HEK293 (cell line): ENCODE measurements around the gene RNH1.
A peak's percentile ranks its signal among the peaks of the same experiment; 100 is the strongest.

ENCODE experiments used
- GLIS2 ChIP-seq: fragments of 450-650 bp; formaldehyde crosslinking; IDR thresholded peaks from 2 replicates; pipeline ENCODE4 v1.5.1; 2016; ENCODE audit warnings: missing biosample characterization, missing genetic modification characterization
- KLF8 ChIP-seq: fragments of 450-650 bp; formaldehyde crosslinking; IDR thresholded peaks from 2 replicates; pipeline ENCODE4 v1.5.1; 2016; ENCODE audit warnings: missing biosample characterization, missing genetic modification characterization
- KLF9 ChIP-seq: fragments of 450-650 bp; formaldehyde crosslinking; IDR thresholded peaks from 2 replicates; pipeline ENCODE4 v1.5.1; 2016; ENCODE audit warnings: missing biosample characterization, missing genetic modification characterization, low read depth
- OVOL3 ChIP-seq: fragments of 450-650 bp; formaldehyde crosslinking; IDR thresholded peaks from 2 replicates; pipeline ENCODE4 v1.5.1; 2016; ENCODE audit warnings: missing biosample characterization, missing genetic modification characterization
- SP3 ChIP-seq: fragments of 450-650 bp; formaldehyde crosslinking; IDR thresholded peaks from 2 replicates; pipeline ENCODE4 v1.5.1; 2016; ENCODE audit warnings: missing biosample characterization, missing genetic modification characterization
- TF ChIP-seq, protein P1 (sequence below): fragments of 450-650 bp; formaldehyde crosslinking; IDR thresholded peaks from 2 replicates; pipeline ENCODE4 v1.5.1; 2016; ENCODE audit warnings: missing biosample characterization, missing genetic modification characterization
- TF ChIP-seq, protein P2 (sequence below): fragments of 450-650 bp; formaldehyde crosslinking; IDR thresholded peaks from 2 replicates; pipeline ENCODE4 v1.5.1; 2017; ENCODE audit warnings: missing biosample characterization, missing genetic modification characterization
- TF ChIP-seq, protein P3 (sequence below): fragments of 450-650 bp; formaldehyde crosslinking; IDR thresholded peaks from 2 replicates; pipeline ENCODE4 v1.5.1; 2016; ENCODE audit warnings: missing biosample characterization, missing genetic modification characterization
- TF ChIP-seq, protein P4 (sequence below): fragments of 450-650 bp; formaldehyde crosslinking; IDR thresholded peaks from 2 replicates; pipeline ENCODE4 v1.5.1; 2016; ENCODE audit warnings: missing biosample characterization, missing genetic modification characterization
- TF ChIP-seq, protein P5 (sequence below): fragments of 450-650 bp; formaldehyde crosslinking; IDR thresholded peaks from 2 replicates; pipeline ENCODE4 v1.5.1; 2016; ENCODE audit warnings: missing biosample characterization, missing genetic modification characterization
- TF ChIP-seq, protein P6 (sequence below): fragments of 450-650 bp; formaldehyde crosslinking; IDR thresholded peaks from 2 replicates; pipeline ENCODE4 v1.5.1; 2016; ENCODE audit warnings: missing biosample characterization, missing genetic modification characterization, borderline replicate concordance
- TF ChIP-seq, protein P7 (sequence below): fragments of 450-650 bp; formaldehyde crosslinking; IDR thresholded peaks from 2 replicates; pipeline ENCODE4 v1.5.1; 2016; ENCODE audit warnings: missing biosample characterization, missing genetic modification characterization

RNH1 gene

DNA sequence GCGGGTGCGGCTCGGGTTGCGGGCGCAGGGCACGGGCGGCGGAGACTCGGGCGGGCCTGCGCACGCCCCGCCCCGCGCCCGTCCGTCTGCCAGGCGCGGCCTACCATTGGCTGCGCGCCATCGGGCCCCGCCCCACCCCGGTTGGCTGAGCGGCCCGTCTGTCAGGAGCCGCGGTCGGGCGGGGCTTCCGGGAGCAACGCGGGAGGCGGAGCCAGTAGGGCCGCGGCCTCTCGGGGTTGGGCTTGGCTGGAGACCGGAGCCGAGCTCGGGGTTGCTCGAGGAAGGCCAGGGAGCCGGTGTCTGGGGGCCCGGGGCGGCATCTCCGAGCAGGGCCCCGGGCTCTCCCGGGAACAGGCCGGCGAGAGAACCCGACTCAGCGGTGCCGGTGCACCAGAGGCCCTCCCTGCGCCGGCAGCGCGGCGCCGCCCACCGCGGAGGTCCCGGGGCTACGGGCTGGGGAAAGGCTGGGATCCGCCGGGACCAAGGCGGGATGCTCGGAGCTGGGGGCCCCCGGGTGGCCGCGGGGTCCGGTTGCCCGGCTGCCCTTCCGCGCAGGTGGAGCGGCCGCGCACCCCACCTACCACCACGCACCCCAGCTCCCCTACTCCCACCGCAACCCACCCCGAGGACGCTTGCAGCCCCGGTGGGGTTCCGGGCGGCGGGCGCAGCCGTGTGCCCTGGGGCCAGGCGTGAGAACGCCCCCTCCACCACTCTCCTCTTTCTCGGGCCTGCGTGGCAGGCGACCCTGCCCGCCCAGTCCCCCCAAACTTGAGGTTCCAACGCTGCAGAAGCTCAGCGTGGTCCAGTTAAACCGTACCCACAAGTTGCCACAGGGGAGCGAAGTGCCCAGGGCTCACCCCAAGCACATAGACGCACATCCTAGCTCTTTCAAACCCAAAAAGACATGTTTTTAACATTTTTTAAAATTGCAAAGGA is 28.7 kb upstream of the RNH1 start, which contains the start of gene HRAS (continued):
- TF ChIP-seq, protein P1, sequence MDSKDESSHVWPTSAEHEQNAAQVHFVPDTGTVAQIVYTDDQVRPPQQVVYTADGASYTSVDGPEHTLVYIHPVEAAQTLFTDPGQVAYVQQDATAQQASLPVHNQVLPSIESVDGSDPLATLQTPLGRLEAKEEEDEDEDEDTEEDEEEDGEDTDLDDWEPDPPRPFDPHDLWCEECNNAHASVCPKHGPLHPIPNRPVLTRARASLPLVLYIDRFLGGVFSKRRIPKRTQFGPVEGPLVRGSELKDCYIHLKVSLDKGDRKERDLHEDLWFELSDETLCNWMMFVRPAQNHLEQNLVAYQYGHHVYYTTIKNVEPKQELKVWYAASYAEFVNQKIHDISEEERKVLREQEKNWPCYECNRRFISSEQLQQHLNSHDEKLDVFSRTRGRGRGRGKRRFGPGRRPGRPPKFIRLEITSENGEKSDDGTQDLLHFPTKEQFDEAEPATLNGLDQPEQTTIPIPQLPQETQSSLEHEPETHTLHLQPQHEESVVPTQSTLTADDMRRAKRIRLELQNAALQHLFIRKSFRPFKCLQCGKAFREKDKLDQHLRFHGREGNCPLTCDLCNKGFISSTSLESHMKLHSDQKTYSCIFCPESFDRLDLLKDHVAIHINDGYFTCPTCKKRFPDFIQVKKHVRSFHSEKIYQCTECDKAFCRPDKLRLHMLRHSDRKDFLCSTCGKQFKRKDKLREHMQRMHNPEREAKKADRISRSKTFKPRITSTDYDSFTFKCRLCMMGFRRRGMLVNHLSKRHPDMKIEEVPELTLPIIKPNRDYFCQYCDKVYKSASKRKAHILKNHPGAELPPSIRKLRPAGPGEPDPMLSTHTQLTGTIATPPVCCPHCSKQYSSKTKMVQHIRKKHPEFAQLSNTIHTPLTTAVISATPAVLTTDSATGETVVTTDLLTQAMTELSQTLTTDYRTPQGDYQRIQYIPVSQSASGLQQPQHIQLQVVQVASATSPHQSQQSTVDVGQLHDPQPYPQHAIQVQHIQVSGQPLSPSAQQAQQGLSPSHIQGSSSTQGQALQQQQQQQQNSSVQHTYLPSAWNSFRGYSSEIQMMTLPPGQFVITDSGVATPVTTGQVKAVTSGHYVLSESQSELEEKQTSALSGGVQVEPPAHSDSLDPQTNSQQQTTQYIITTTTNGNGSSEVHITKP (tag by site-specific recombination) = peak; percentile 67
- TF ChIP-seq KLF8 (tag by site-specific recombination) (peak; percentile 74; the same call in 1 of the 2 replicates), GLIS2 (tag by site-specific recombination) (peak; percentile 88), OVOL3 (tag by site-specific recombination) (no peak), SP3 (tag by site-specific recombination) (peak; percentile 69), KLF9 (tag by site-specific recombination) (0 out of 2 replicates have a peak, but pooled peaks have one; percentile 35)
- TF ChIP-seq, protein P2, sequence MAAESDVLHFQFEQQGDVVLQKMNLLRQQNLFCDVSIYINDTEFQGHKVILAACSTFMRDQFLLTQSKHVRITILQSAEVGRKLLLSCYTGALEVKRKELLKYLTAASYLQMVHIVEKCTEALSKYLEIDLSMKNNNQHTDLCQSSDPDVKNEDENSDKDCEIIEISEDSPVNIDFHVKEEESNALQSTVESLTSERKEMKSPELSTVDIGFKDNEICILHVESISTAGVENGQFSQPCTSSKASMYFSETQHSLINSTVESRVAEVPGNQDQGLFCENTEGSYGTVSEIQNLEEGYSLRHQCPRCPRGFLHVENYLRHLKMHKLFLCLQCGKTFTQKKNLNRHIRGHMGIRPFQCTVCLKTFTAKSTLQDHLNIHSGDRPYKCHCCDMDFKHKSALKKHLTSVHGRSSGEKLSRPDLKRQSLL (tag by site-specific recombination) = peak; percentile 34; the same call in 1 of the 2 replicates
- TF ChIP-seq, protein P3, sequence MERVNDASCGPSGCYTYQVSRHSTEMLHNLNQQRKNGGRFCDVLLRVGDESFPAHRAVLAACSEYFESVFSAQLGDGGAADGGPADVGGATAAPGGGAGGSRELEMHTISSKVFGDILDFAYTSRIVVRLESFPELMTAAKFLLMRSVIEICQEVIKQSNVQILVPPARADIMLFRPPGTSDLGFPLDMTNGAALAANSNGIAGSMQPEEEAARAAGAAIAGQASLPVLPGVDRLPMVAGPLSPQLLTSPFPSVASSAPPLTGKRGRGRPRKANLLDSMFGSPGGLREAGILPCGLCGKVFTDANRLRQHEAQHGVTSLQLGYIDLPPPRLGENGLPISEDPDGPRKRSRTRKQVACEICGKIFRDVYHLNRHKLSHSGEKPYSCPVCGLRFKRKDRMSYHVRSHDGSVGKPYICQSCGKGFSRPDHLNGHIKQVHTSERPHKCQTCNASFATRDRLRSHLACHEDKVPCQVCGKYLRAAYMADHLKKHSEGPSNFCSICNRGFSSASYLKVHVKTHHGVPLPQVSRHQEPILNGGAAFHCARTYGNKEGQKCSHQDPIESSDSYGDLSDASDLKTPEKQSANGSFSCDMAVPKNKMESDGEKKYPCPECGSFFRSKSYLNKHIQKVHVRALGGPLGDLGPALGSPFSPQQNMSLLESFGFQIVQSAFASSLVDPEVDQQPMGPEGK (tag by site-specific recombination) = peak; percentile 53
- TF ChIP-seq, protein P4, sequence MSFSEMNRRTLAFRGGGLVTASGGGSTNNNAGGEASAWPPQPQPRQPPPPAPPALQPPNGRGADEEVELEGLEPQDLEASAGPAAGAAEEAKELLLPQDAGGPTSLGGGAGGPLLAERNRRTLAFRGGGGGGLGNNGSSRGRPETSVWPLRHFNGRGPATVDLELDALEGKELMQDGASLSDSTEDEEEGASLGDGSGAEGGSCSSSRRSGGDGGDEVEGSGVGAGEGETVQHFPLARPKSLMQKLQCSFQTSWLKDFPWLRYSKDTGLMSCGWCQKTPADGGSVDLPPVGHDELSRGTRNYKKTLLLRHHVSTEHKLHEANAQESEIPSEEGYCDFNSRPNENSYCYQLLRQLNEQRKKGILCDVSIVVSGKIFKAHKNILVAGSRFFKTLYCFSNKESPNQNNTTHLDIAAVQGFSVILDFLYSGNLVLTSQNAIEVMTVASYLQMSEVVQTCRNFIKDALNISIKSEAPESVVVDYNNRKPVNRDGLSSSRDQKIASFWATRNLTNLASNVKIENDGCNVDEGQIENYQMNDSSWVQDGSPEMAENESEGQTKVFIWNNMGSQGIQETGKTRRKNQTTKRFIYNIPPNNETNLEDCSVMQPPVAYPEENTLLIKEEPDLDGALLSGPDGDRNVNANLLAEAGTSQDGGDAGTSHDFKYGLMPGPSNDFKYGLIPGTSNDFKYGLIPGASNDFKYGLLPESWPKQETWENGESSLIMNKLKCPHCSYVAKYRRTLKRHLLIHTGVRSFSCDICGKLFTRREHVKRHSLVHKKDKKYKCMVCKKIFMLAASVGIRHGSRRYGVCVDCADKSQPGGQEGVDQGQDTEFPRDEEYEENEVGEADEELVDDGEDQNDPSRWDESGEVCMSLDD (tag by site-specific recombination) = 0 out of 2 replicates have a peak, but pooled peaks have one; percentile 25
- TF ChIP-seq, protein P5, sequence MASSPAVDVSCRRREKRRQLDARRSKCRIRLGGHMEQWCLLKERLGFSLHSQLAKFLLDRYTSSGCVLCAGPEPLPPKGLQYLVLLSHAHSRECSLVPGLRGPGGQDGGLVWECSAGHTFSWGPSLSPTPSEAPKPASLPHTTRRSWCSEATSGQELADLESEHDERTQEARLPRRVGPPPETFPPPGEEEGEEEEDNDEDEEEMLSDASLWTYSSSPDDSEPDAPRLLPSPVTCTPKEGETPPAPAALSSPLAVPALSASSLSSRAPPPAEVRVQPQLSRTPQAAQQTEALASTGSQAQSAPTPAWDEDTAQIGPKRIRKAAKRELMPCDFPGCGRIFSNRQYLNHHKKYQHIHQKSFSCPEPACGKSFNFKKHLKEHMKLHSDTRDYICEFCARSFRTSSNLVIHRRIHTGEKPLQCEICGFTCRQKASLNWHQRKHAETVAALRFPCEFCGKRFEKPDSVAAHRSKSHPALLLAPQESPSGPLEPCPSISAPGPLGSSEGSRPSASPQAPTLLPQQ (tag by site-specific recombination) = peak; percentile 37; the same call in 1 of the 2 replicates
- TF ChIP-seq, protein P6, sequence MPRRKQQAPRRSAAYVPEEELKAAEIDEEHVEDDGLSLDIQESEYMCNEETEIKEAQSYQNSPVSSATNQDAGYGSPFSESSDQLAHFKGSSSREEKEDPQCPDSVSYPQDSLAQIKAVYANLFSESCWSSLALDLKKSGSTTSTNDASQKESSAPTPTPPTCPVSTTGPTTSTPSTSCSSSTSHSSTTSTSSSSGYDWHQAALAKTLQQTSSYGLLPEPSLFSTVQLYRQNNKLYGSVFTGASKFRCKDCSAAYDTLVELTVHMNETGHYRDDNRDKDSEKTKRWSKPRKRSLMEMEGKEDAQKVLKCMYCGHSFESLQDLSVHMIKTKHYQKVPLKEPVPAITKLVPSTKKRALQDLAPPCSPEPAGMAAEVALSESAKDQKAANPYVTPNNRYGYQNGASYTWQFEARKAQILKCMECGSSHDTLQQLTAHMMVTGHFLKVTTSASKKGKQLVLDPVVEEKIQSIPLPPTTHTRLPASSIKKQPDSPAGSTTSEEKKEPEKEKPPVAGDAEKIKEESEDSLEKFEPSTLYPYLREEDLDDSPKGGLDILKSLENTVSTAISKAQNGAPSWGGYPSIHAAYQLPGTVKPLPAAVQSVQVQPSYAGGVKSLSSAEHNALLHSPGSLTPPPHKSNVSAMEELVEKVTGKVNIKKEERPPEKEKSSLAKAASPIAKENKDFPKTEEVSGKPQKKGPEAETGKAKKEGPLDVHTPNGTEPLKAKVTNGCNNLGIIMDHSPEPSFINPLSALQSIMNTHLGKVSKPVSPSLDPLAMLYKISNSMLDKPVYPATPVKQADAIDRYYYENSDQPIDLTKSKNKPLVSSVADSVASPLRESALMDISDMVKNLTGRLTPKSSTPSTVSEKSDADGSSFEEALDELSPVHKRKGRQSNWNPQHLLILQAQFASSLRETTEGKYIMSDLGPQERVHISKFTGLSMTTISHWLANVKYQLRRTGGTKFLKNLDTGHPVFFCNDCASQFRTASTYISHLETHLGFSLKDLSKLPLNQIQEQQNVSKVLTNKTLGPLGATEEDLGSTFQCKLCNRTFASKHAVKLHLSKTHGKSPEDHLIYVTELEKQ (tag by site-specific recombination) = no peak
- TF ChIP-seq, protein P7, sequence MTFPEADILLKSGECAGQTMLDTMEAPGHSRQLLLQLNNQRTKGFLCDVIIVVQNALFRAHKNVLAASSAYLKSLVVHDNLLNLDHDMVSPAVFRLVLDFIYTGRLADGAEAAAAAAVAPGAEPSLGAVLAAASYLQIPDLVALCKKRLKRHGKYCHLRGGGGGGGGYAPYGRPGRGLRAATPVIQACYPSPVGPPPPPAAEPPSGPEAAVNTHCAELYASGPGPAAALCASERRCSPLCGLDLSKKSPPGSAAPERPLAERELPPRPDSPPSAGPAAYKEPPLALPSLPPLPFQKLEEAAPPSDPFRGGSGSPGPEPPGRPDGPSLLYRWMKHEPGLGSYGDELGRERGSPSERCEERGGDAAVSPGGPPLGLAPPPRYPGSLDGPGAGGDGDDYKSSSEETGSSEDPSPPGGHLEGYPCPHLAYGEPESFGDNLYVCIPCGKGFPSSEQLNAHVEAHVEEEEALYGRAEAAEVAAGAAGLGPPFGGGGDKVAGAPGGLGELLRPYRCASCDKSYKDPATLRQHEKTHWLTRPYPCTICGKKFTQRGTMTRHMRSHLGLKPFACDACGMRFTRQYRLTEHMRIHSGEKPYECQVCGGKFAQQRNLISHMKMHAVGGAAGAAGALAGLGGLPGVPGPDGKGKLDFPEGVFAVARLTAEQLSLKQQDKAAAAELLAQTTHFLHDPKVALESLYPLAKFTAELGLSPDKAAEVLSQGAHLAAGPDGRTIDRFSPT (tag by site-specific recombination) = peak; percentile 65
- TF ChIP-seq, all 188 proteins: peak for 25
